IPS-20b (cell line): ENCODE data around the gene USF2.

Experiments used
- H3K27ac ChIP-seq: one replicate; pipeline ENCODE4 v1.5.1; 2013; ENCODE audit warnings: low read length
- H3K27me3 ChIP-seq: 2 replicates; pipeline ENCODE4 v1.6.1; 2013; ENCODE audit warnings: mild to moderate bottlenecking, low read length, inconsistent platforms; ENCODE audit not compliant: insufficient read depth
- H3K36me3 ChIP-seq: 2 replicates; pipeline ENCODE4 v1.6.1; 2013; ENCODE audit warnings: low read depth, mild to moderate bottlenecking, inconsistent platforms, low read length, moderate library complexity; ENCODE audit not compliant: insufficient read depth
- H3K4me1 ChIP-seq: 2 replicates; pipeline ENCODE4 v1.6.1; 2013; ENCODE audit warnings: mild to moderate bottlenecking, control low read depth, inconsistent platforms, low read length, moderate library complexity; ENCODE audit not compliant: insufficient read depth
- H3K4me3 ChIP-seq: 2 replicates; pipeline ENCODE4 v1.5.1; 2013; ENCODE audit warnings: mild to moderate bottlenecking, low read length, inconsistent platforms
- H3K9ac ChIP-seq: 2 replicates; pipeline ENCODE4 v1.6.1; 2013; ENCODE audit warnings: low read depth, mild to moderate bottlenecking, inconsistent platforms, low read length, moderate library complexity
- H3K9me3 ChIP-seq: 2 replicates; pipeline ENCODE4 v1.6.1; 2013; ENCODE audit warnings: mild to moderate bottlenecking, low read depth, low read length, inconsistent platforms; ENCODE audit not compliant: insufficient read depth

Gene USF2

GRCh38 chr19:35321291-35321690, 52.5 kb downstream of the USF2 start:
- H3K9me3 ChIP-seq = peaks cover 5% of the 10 kb centered on the region
- no peak overlapping the region for H3K4me3 ChIP-seq
- H3K9ac ChIP-seq = no peak overlapping the region
- H3K27me3 ChIP-seq = no peaks in the 10 kb centered on the region
- H3K27ac ChIP-seq = no peak overlapping the region
- no peaks in the 10 kb centered on the region for H3K36me3 ChIP-seq
- no peaks in the 10 kb centered on the region for H3K4me1 ChIP-seq

- no peaks in the 10 kb centered on the region for H3K4me1 ChIP-seq
- H3K4me3 ChIP-seq = no peak overlapping the region
- H3K9ac ChIP-seq = no peak overlapping the region
- H3K9me3 ChIP-seq = peaks cover 5% of the 10 kb centered on the region
- H3K36me3 ChIP-seq = no peaks in the 10 kb centered on the region
- no peaks in the 10 kb centered on the region for H3K27me3 ChIP-seq
- H3K27ac ChIP-seq = no peak overlapping the region
Measured at GRCh38 chr19:35322014-35322413, 53.3 kb downstream of the USF2 start.

DNA sequence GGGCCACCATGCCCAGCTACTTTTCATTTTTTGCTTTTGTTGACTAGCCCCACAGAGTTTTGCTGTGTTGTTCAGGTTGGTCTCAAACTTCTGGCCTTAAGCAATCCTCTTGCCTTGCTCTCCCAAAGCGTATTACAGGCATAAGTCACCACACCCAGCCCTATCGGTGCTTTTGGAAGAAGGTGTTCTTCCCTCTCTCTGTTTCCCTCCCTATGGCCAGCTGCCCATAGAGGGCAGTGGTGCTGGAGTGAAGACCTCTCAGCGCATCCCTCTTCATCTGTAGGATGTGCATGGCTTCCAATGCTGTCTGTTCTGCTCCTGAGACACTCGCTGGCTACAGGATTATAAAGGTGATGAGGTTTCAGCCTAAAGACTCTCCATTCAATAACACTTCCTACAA, 58.9 kb downstream of the USF2 start:
- H3K36me3 ChIP-seq = no peaks in the 10 kb centered on the region
- no peak overlapping the region for H3K9ac ChIP-seq
- H3K9me3 ChIP-seq = no peaks in the 10 kb centered on the region
- no peak overlapping the region for H3K4me3 ChIP-seq
- no peaks in the 10 kb centered on the region; the same call in 1 of the 2 replicates for H3K4me1 ChIP-seq
- no peaks in the 10 kb centered on the region for H3K27me3 ChIP-seq
- H3K27ac ChIP-seq = no peak overlapping the region

- no peaks in the 10 kb centered on the region for H3K36me3 ChIP-seq
- H3K4me3 ChIP-seq = no peak within 1 kb of the TSS
- H3K27ac ChIP-seq = no peak within 1 kb of the TSS
- no peaks in the 10 kb centered on the region for H3K9me3 ChIP-seq
- H3K9ac ChIP-seq = no peak within 1 kb of the TSS
- H3K4me1 ChIP-seq = no peaks in the 10 kb centered on the region; the same call in 1 of the 2 replicates
- no peaks in the 10 kb centered on the region for H3K27me3 ChIP-seq
Measured at GRCh38 chr19:35328851-35329285, 60.1 kb downstream of the USF2 start, which contains the start of gene CD22. CD22 (plus strand) TSS chr19:35329187; CDS start chr19:35332041, 2,854 bp downstream.

DNA sequence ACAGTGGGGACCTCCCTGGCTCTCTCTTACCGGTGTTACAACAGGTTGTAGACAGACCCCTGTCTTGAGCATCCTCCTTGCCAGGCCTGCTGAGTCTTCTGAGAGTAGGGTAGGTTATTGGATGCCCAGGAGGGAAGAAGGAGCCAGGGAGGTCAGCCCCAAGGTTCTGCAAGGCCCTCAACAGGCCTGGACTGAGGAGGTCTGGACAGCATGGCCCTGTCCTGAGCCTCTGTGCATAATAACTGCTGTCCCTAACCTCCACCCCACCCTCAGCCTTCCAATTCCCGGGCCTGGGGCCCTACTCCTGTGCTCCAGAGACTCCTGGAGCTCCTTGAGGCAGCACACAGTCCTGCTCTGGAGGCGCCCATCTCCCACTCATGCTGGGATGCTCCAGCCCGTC, 60.6 kb downstream of the USF2 start:
- Histone ChIP-seq H3K36me3 (no peaks in the 10 kb centered on the region), H3K9ac (no peak overlapping the region), H3K9me3 (no peaks in the 10 kb centered on the region), H3K27me3 (no peaks in the 10 kb centered on the region), H3K4me3 (no peak overlapping the region), H3K4me1 (no peaks in the 10 kb centered on the region; the same call in 1 of the 2 replicates), H3K27ac (no peak overlapping the region)
